K562 (cell line): ENCODE measurements around the gene VARS1. TPM values are rescaled to one million over a fixed set of nuclear protein-coding genes. Genes with fewer than 3 reads are reported as not detected.

Source experiments
- ATAC-seq: fragments of 200-7000 bp; cut with Tn5 transposase; 3 replicates; pipeline ENCODE4 v1.9.1; 2020; ENCODE audit warnings: moderate library complexity
- BruUV-seq: library from RNA; stranded (reverse); fragments of 400-500 nt; replicated peaks from 2 replicates; lab custom pipeline; 2021; lab: Mats Ljungman, UMichigan
- CTCF ChIA-PET: fragments of 300-600 bp; formaldehyde crosslinking; extraction: SDS; loops from one replicate; lab custom pipeline; 2021; ENCODE audit warnings: low intra/inter-chr PET ratio; lab: Yijun Ruan, JAX
- POLR2A ChIA-PET: fragments of 300-600, 350-650 bp; sonication (Branson Sonifier 250); formaldehyde crosslinking; extraction: SDS; loops from one replicate; lab custom pipeline; 2021; ENCODE audit warnings: antibody characterized with exemption, inconsistent platforms; lab: Yijun Ruan, JAX
- DNase-seq, 4 experiments: peaks; one replicate each; pipeline versions ENCODE4 v3.0.0 to v3.0.0-alpha.2; 2011 to 2018; ENCODE audit warnings: low spot score in 3 of 4, mixed read lengths in 3 of 4; ENCODE audit errors: extremely low read depth in 1 of 4
- FAIRE-seq: peaks from 2 replicates; lab custom pipeline; 2011; peaks lifted over from hg19 to GRCh38; lab: Jason Lieb, UNC
- H2AFZ ChIP-seq: 2 replicates; pipeline ENCODE4 v1.6.0; 2011; ENCODE audit warnings: low read depth, low read length, control low read depth, inconsistent platforms
- H3K27ac ChIP-seq: fragments of 200-600 bp; 3 replicates; pipeline ENCODE4 v1.8.0; 2011; ENCODE audit warnings: low read depth, mild to moderate bottlenecking, control low read depth, inconsistent platforms, low read length, moderate library complexity, mixed read lengths; ENCODE audit errors: extremely low read depth
- H3K27me3 ChIP-seq, 2 experiments: fragments of 300-600 bp in 1 of 2; 2 replicates in 1 of 2; 3 replicates in 1 of 2; pipeline versions ENCODE4 v1.6.0 to v1.8.0; 2011; ENCODE audit warnings: inconsistent platforms in 2 of 2, low read length in 2 of 2, mild to moderate bottlenecking in 1 of 2, mixed read lengths in 1 of 2, moderate library complexity in 1 of 2; ENCODE audit not compliant: control insufficient read depth in 2 of 2, insufficient read depth in 2 of 2
- H3K36me3 ChIP-seq: fragments of 300-600 bp; 3 replicates; pipeline ENCODE4 v1.8.0; 2011; ENCODE audit warnings: mild to moderate bottlenecking, low read length, inconsistent platforms; ENCODE audit not compliant: control insufficient read depth, insufficient read depth
- H3K4me1 ChIP-seq, 2 experiments: fragments of 200-600 bp in 1 of 2; replicated peaks in 1 of 2; 2 replicates in 1 of 2; 3 replicates in 1 of 2; pipeline versions ENCODE4 v1.5.1 to v1.8.0; 2011; ENCODE audit warnings: inconsistent platforms in 2 of 2, low read length in 2 of 2, mild to moderate bottlenecking in 1 of 2, mixed read lengths in 1 of 2, moderate library complexity in 1 of 2; ENCODE audit not compliant: control insufficient read depth in 2 of 2, insufficient read depth in 2 of 2
- H3K4me2 ChIP-seq: 2 replicates; pipeline ENCODE4 v1.6.1; 2011; ENCODE audit warnings: low read length, control low read depth, inconsistent platforms, mixed read lengths; ENCODE audit not compliant: insufficient read depth
- H3K4me3 ChIP-seq: fragments of 200-600 bp; sonication (generic), shearing (Covaris generic); 2 replicates; pipeline ENCODE4 v1.5.1; 2016; ENCODE audit warnings: control low read depth, inconsistent platforms
- H3K79me2 ChIP-seq: fragments of 200-600 bp; 3 replicates; pipeline ENCODE4 v1.8.0; 2011; ENCODE audit warnings: low read length, inconsistent platforms; ENCODE audit not compliant: control insufficient read depth, insufficient read depth
- H3K9ac ChIP-seq, 2 experiments: 2 replicates each; pipeline versions ENCODE4 v1.6.0 to v1.6.1; 2011; ENCODE audit warnings: low read depth in 2 of 2, low read length in 2 of 2, control low read depth in 1 of 2, inconsistent platforms in 1 of 2, mild to moderate bottlenecking in 1 of 2, mixed read lengths in 1 of 2; ENCODE audit not compliant: insufficient read depth in 1 of 2
- H3K9me1 ChIP-seq: one replicate; pipeline ENCODE4 v1.6.0; 2011; ENCODE audit warnings: inconsistent platforms, mild to moderate bottlenecking, low read length, moderate library complexity; ENCODE audit not compliant: control insufficient read depth, insufficient read depth
- H3K9me3 ChIP-seq: replicated peaks from 2 replicates; pipeline ENCODE4 v1.5.1; 2011; ENCODE audit warnings: low read depth, low read length, inconsistent platforms; ENCODE audit not compliant: control insufficient read depth, insufficient read depth
- H4K20me1 ChIP-seq: replicated peaks from 2 replicates; pipeline ENCODE4 v1.6.1; 2011; ENCODE audit warnings: low read length, inconsistent platforms, mixed read lengths; ENCODE audit not compliant: control insufficient read depth, insufficient read depth
- CREB3L1 ChIP-seq: fragments of 450-650 bp; IDR thresholded peaks from 2 replicates; pipeline ENCODE4 v1.6.1; 2014; ENCODE audit warnings: low read depth, mild to moderate bottlenecking, moderate library complexity, borderline replicate concordance
- CREM ChIP-seq: IDR thresholded peaks from 2 replicates; pipeline ENCODE4 v1.6.1; 2014; ENCODE audit warnings: antibody characterized with exemption, low read depth
- GATAD2A ChIP-seq: fragments of 450-650 bp; IDR thresholded peaks from 2 replicates; pipeline ENCODE4 v1.6.1; 2017
- HCFC1 ChIP-seq: IDR thresholded peaks from 2 replicates; pipeline ENCODE4 v1.6.1; 2012; ENCODE audit warnings: low read depth, low read length, improper control_type of control experiment
- MCM3 ChIP-seq: fragments of 450-650 bp; IDR thresholded peaks from 2 replicates; pipeline ENCODE4 v1.6.1; 2016
- PHB2 ChIP-seq: fragments of 450-650 bp; IDR thresholded peaks from 2 replicates; pipeline ENCODE4 v1.6.1; 2017; ENCODE audit warnings: low read depth
- PPARD ChIP-seq: fragments of 250-450 bp; sonication (Bioruptor Pico); IDR thresholded peaks from 2 replicates; pipeline ENCODE4 v1.8.0; 2022; ENCODE audit warnings: inconsistent platforms, mild to moderate bottlenecking, moderate library complexity
- PRDM10 ChIP-seq: fragments of 450-650 bp; IDR thresholded peaks from 2 replicates; pipeline ENCODE4 v1.6.1; 2018; ENCODE audit not compliant: partially characterized antibody
- RBBP5 ChIP-seq: fragments of 200-600 bp; sonication (generic); IDR thresholded peaks from 2 replicates; pipeline ENCODE4 v1.6.1; 2012; ENCODE audit warnings: borderline replicate concordance, mild to moderate bottlenecking, low read length, control low read depth, inconsistent platforms; ENCODE audit not compliant: insufficient read depth, poor library complexity, severe bottlenecking
- ZNF280B ChIP-seq: fragments of 250-450 bp; sonication (Bioruptor Pico); IDR thresholded peaks from 2 replicates; pipeline ENCODE4 v1.5.1; 2021; ENCODE audit warnings: mild to moderate bottlenecking
- ZNF444 ChIP-seq: fragments of 250-450 bp; sonication (Bioruptor Pico); IDR thresholded peaks from 2 replicates; pipeline ENCODE4 v1.4.0; 2020; ENCODE audit warnings: mild to moderate bottlenecking, moderate library complexity
- WGBS: fragments of 100-300 bp; shearing (Covaris generic); methylation state at CpG from one replicate; pipeline ENCODE4 v1.1.6; 2016; ENCODE audit warnings: low coverage, mixed read lengths; ENCODE audit not compliant: insufficient coverage; ENCODE audit errors: missing lambda C conversion rate; 5-methylcytosine and 5-hydroxymethylcytosine counted together
- in situ Hi-C: fragments of 300-500 bp; cut with MboI; formaldehyde crosslinking; loops from 4 replicates; pipeline ENCODE4 v1.15.0; 2018; ENCODE audit warnings: inconsistent platforms, mixed read lengths
- intact Hi-C: fragments of 100-400 bp; cut with micrococcal nuclease; formaldehyde crosslinking; loops from 2 replicates; pipeline ENCODE4 v1.14.2; 2022
- polyA plus RNA-seq, 8 experiments: library from polyadenylated mRNA; depleted of rRNA in 4 of 8; stranded (reverse) in 5 of 8; unstranded in 3 of 8; fragments of >200 nt; fragmentation: Nextera tagmentation in 2 of 8; fragmentation: Illumina TruSeq in 1 of 8; extraction: Ambion mirVana in 2 of 8; extraction: Trizol in 1 of 8; gene quantifications; 2 replicates each; pipeline versions ENCODE4 v1.2.1 to v1.2.3, GENCODE V29; 2011 to 2014; ENCODE audit warnings: inconsistent platforms in 1 of 8, missing spikeins in 1 of 8
- total RNA-seq, 7 experiments: library from RNA; depleted of rRNA in 6 of 7; stranded (reverse); fragments of >200 nt in 6 of 7; fragmentation: Illumina TruSeq in 2 of 7; extraction: Trizol in 2 of 7; gene quantifications; 2 replicates each; pipeline versions ENCODE4 v1.2.1 to v1.2.3, GENCODE V29; 2011 to 2021; ENCODE audit warnings: low replicate concordance in 1 of 7

Gene VARS1
- total and polyA plus RNA-seq, 9 of the 15 experiments (the other 6 are each of a cell fraction or from before 2014, with no cell fraction given): 2.9 to 488 (median 130) TPM

GRCh38 chr6:31837369-31838113, 42.0 kb upstream of the VARS1 start (continued):
- no peak for TF ChIP-seq PHB2

- ChIA-PET CTCF (interaction anchor here (0.6 to 1.0 kb wide), 3 partner anchors 27 to 303 kb away, joined by 3 read pairs; no protein-coding TSS in a partner anchor), POLR2A (interaction anchor here (0.6 to 13.1 kb wide), 39 partner anchors 9 to 289 kb away, joined by 3 to 229 read pairs (median 5); partner anchors contain the start of genes ABHD16A, APOM, BAG6 and C6orf47)
- H3K27me3 ChIP-seq: no peaks in the 10 kb centered on the region
- H2AFZ ChIP-seq: no peak overlapping the region
- H3K4me3 ChIP-seq: peak overlapping the region; percentile 85
- FAIRE-seq: no peak
- no peak for ATAC-seq
- intact Hi-C loops: no loop called here
- peaks cover 61% of the 10 kb centered on the region for H3K36me3 ChIP-seq
- H3K4me1 ChIP-seq: peaks cover 34 to 54% of the 10 kb centered on the region in 2 experiments
- H3K9ac ChIP-seq: peak overlapping the region; percentile 98 to 100
- no peaks in the 10 kb centered on the region for H3K9me1 ChIP-seq
- peaks cover 30% of the 10 kb centered on the region for H4K20me1 ChIP-seq
- H3K4me2 ChIP-seq: peak overlapping the region; percentile 94
- H3K9me3 ChIP-seq: no peaks in the 10 kb centered on the region; the same call in 1 of the 2 replicates
- under 1% methylated on average over 12 of the region's 12 CpGs for WGBS
- BruUV-seq: no TSS peak
- DNase-seq: peak in 3 of 4 experiments; percentile 54 to 69 (median 64)
- peak overlapping the region; percentile 88 for H3K27ac ChIP-seq
- in situ Hi-C loops: no loop called here
- peaks cover 70% of the 10 kb centered on the region for H3K79me2 ChIP-seq
- TF ChIP-seq CREB3L1: no peak
- peak; percentile 47 for TF ChIP-seq RBBP5
- TF ChIP-seq CREM: no peak
- no peak for TF ChIP-seq ZNF280B (CRISPR knock-in tag)
- TF ChIP-seq MCM3: no peak
- TF ChIP-seq ZNF444 (CRISPR knock-in tag): no peak
- TF ChIP-seq PRDM10: no peak
- no peak for TF ChIP-seq HCFC1
- 0 out of 2 replicates have a peak, but pooled peaks have one; percentile 8 for TF ChIP-seq PPARD (CRISPR knock-in tag)
- TF ChIP-seq GATAD2A: no peak
These were observed 41.2 kb upstream of the VARS1 start for GRCh38 chr6:31836474-31837368.
